ENCODE data around the gene PLXNC1. TPM values are rescaled to one million over a fixed set of nuclear protein-coding genes. Genes with fewer than 3 reads are reported as not detected.

Gene PLXNC1
- total RNA-seq, 6 experiments from 2014 or later: 0.18 to 0.40 (median 0.22) TPM

GRCh38 chr12:94202245-94203180 is 54.1 kb downstream of the PLXNC1 start:
- no peak for TF ChIP-seq CTCF (IDR thresholded peaks at IDR 0.05)
- DNase-seq: no peak
- H3K27me3 Mint-ChIP-seq (ENCODE audit: insufficient read depth): peaks cover 25% of the 10 kb centered on the region
- H3K27ac Mint-ChIP-seq: no peak overlapping the region
- H3K36me3 Mint-ChIP-seq (ENCODE audit: low read depth): no peaks in the 10 kb centered on the region
- H3K4me3 Mint-ChIP-seq: no peak overlapping the region
- H3K4me1 Mint-ChIP-seq (ENCODE audit: low read depth): no peaks in the 10 kb centered on the region
- no peaks in the 10 kb centered on the region for H3K9me3 Mint-ChIP-seq

- Mint-ChIP-seq H3K4me1 (ENCODE audit: low read depth) (no peaks in the 10 kb centered on the region), H3K27ac (no peak overlapping the region), H3K4me3 (no peak overlapping the region), H3K36me3 (ENCODE audit: low read depth) (no peaks in the 10 kb centered on the region), H3K9me3 (no peaks in the 10 kb centered on the region), H3K27me3 (ENCODE audit: insufficient read depth) (peaks cover 28% of the 10 kb centered on the region)
- no peak for DNase-seq
- no peak for TF ChIP-seq CTCF (IDR thresholded peaks at IDR 0.05)
Observed at GRCh38 chr12:94203181-94203546, 54.8 kb downstream of the PLXNC1 start.

- Mint-ChIP-seq H3K4me1 (ENCODE audit: low read depth) (no peaks in the 10 kb centered on the region), H3K27ac (no peak overlapping the region), H3K9me3 (no peaks in the 10 kb centered on the region), H3K4me3 (no peak overlapping the region), H3K36me3 (ENCODE audit: low read depth) (no peaks in the 10 kb centered on the region), H3K27me3 (ENCODE audit: insufficient read depth) (peaks cover 26% of the 10 kb centered on the region)
- no peak for TF ChIP-seq CTCF (IDR thresholded peaks at IDR 0.05)
- no peak for DNase-seq
Observed at GRCh38 chr12:94203796-94204195, 55.4 kb downstream of the PLXNC1 start.

GRCh38 chr12:94204499-94205247 is 56.3 kb downstream of the PLXNC1 start:
- TF ChIP-seq CTCF (IDR thresholded peaks at IDR 0.05): no peak
- H3K4me1 Mint-ChIP-seq (ENCODE audit: low read depth): no peaks in the 10 kb centered on the region
- H3K9me3 Mint-ChIP-seq: no peaks in the 10 kb centered on the region
- H3K27ac Mint-ChIP-seq: no peak overlapping the region
- H3K27me3 Mint-ChIP-seq (ENCODE audit: insufficient read depth): peaks cover 22% of the 10 kb centered on the region
- DNase-seq: no peak
- H3K4me3 Mint-ChIP-seq: no peak overlapping the region
- H3K36me3 Mint-ChIP-seq (ENCODE audit: low read depth): no peaks in the 10 kb centered on the region

- no peak overlapping the region for H3K27ac Mint-ChIP-seq
- H3K9me3 Mint-ChIP-seq: no peaks in the 10 kb centered on the region
- H3K4me1 Mint-ChIP-seq (ENCODE audit: low read depth): no peaks in the 10 kb centered on the region
- H3K27me3 Mint-ChIP-seq (ENCODE audit: insufficient read depth): peaks cover 24% of the 10 kb centered on the region
- no peak overlapping the region for H3K4me3 Mint-ChIP-seq
- no peaks in the 10 kb centered on the region for H3K36me3 Mint-ChIP-seq (ENCODE audit: low read depth)
- no peak for DNase-seq
- TF ChIP-seq CTCF (IDR thresholded peaks at IDR 0.05): no peak
Observed at GRCh38 chr12:94205822-94206221, 57.4 kb downstream of the PLXNC1 start.
